G401 (cell line): ENCODE measurements around the gene SLC43A2. TPM values are rescaled to one million over a fixed set of nuclear protein-coding genes. Genes with fewer than 3 reads are reported as not detected.
"Not testable (repeated sequence)": the region's sequence is repeated elsewhere in the genome, so short reads cannot be mapped to it uniquely, and the experiment has no call there.

ENCODE experiments used
- DNase-seq: peaks from one replicate; pipeline ENCODE4 v3.0.0-alpha.2; 2015; ENCODE audit warnings: low spot score
- in situ Hi-C: cut with HindIII; loops from 2 replicates; pipeline ENCODE4 v1.10.0; 2016; ENCODE audit warnings: low sequenced_read_pairs, mixed read lengths
- total RNA-seq: library from RNA; depleted of rRNA; stranded (reverse); fragments of >200 nt; shearing (Covaris generic); gene quantifications from 2 replicates; pipeline ENCODE4 v1.2.3, GENCODE V29; 2014

Gene SLC43A2
- total RNA-seq, 1 experiment from 2014 or later, result 22.1 TPM

DNA sequence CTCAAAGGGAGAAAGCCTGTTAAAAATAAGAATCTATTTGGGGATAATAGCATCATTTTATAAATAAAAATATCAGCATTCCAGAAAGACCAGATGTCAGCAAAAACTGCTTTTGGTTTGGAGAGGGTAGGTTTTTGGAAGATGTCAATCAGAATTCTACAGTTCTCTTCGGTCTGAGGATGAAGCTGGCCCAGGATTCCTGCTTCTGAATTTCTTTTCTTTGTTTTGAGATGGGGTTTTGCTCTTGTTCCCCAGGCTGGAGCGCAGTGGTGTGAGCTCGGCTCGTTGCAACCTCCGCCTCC is 35.1 kb downstream of the SLC43A2 start:
- in situ Hi-C loops, result no loop called here
- DNase-seq, result no peak

DNA sequence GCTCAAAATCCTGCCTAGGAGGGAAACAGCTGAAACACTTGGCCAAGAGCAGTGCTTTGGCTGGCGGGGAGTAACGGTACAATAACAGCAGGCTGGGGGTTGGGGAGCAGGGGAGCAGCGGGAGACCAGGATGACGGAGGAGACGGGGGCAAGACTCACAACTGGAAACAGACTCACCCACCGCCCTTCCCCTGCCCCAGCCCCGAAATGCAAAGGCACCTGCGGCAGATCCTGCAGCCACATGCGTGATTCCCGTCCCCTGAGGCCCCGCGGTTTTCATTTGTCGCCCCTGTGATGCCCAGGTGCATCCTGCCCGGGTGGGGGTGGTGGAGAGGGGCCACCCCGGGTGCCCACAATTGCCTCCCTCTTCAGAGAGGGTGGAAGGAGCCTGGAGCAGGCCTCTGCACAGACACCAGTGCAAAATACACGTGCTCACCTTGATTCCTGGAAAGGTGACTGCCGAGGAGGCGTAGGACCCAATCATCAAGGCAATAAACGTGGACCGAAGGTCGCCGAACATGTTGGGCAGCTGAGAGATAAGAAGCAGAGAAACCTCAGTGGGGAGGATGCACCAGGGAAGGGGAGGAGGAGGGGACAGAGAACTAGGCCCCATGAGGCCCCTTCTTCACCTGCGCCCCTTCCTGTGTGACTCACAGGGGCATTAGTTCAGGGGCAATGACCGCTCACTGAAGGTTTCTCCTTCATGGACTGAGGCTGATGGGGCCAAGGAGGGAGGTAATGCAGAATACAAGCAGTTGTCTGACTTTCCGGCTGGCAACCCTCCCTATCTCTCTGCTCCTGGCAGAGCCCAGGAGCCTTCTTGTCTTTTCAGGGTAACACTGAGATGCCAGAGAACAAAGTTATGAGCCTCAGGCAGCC is 35.6 kb downstream of the SLC43A2 start:
- in situ Hi-C loops, result no loop called here
- DNase-seq, result peak; percentile 67

DNA sequence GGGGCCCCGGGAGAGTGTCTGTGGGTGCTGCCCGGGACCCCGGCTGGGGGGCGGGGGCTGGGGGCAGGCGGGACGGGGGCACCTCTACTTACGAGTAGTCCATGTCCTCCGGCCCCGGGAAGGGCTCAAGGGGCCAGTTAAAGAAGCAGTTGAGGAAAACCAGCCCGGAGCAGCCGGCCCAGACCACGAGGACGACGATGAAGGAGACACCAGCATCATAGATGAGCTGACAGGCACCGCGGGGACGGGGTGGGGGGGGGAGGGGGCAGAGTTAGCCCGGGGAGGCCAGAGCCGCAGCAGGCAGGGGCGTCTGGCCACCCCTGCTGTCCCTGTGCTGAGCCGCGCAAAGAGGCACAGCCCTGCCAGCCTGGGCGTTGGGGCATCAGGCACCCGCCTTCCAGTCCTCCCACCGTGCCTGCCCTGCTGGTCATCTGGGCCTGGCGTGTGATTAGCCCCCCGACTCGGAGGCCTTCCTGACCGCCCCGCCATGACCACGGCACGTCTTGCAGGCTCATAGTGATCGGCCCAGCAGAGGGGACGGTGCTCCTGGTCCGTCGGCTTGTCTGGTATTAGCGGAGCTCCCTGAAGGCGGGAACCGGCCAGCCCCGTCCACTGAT is 37.1 kb downstream of the SLC43A2 start:
- in situ Hi-C loops, result no loop called here
- no peak for DNase-seq

DNA sequence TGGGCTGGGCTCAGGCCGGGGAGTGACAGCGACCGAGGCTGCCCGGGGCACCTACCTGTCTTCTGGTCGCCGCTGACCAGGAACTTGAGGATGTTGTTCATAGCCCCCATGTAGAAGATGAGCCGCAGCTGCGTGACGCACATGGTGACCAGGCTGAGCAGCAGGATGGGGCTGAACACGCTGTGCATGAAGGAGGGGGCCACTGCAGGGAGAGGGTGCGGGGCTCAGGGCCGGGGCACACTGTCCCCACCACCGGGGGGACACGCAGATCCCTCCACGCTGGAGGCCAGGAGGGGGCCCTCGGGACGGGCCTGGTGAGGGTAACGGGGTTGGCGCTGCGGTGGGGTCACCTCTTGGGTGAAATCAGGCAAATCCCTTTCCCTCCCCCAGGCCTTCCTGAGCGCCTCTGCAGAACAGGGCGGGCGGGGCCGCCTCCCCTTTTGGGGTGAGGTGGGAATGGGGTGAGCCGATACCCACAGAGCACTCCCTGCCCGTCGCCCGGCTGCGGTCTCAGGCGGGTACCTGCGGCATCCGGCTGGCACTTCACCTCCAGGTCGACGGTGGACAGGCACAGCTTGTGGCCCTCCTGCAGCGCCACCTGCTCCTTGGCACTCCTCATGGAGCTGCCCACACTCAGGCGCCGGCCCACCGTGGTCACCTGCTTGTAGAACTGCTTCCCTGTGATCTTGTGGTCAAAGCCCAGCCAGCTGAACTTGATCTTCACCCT is 37.7 kb downstream of the SLC43A2 start:
- in situ Hi-C loops, result no loop called here
- DNase-seq, result peak; percentile 73

DNA sequence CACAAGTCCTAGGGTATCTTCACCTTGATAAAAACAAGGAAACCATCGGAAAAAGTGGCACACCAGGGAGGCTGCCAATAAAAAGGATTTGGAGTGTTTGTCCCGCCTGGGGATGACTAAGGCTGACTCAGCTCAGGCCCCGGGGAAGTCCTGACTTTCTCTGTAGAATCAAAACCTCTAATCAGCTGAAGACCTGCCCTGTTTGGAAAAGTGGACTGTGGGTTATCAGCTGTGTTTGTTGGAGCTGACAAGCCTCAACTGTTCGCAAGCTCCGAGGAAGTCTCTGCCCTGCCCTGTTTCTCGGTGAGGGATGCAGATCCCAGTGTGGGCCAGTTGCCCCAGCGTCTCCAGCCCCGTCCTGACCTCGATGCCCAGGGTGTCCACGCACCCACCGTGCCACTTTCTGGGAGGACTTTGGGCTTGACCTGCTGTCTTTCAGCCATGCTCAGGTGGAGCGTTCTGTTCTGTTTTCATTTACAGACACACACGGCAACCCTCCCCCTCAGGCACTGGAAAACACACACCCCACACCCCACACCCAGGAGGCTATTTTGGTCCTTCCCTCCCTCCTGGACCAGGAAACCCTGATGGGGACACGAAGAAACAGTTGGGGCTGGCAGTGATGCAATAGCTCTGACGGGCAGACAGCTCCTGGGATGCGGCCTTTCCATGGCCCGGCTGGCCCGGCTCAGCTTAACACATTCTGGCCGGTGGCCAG is 38.4 kb downstream of the SLC43A2 start:
- peak; percentile 91 for DNase-seq
- in situ Hi-C loops, result no loop called here

DNA sequence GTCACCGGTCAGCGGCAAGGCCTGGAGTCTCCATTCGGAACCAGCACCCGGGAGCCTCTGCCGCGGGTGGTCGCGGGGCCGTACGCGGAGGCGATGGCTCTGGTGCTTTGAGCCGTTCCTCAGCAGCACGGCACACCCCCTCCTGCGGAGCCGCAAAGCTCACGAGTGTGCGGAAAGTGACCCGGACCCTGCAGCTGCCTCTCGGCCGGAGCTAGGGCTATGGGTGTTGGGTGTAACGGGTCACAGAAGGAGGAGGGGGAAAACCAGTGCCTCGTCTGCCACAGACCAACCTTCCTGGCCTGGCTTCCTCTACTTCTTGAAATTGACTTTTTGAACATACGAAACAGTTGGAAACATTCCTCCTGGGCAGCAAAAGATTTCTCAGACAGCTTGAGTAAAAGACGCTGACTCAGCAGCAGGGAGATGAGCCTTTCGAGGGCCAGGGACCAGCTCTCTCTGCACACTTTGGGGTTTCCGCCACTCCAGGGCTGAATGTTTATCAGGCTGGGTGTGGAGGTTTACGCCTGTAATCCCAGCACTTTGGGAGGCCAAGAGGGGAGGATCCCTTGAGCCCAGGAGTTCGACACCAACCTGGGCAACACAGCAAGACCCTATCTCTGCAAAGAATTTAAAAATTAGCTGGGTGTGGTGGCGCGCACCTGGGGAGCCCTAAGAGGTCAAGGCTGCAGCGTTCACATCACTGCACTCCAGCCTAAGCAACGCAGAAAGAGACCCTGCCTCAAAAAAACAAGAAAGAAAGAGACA is 39.6 kb downstream of the SLC43A2 start:
- in situ Hi-C loops, result no loop called here
- DNase-seq, result no peak

DNA sequence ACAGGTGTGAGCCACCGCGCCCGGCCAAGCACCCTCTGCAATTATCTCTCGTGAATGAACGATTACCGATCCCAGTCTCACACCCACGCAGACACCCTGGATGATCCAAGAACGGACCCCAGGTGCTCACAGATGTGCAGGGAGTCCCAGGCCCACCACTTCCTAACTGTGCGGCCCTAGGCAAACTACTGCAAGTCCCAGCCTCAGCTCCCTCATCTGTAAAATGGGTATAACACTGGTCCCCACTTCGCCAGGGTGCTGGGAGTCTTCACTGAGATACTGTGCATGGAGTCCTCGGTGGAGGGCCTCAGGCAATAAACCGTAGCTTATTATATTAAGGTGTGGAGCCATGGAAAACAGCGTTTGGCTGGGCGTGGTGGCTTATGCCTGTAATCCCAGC is 44.5 kb downstream of the SLC43A2 start:
- DNase-seq, result no peak
- in situ Hi-C loops, result no loop called here

DNA sequence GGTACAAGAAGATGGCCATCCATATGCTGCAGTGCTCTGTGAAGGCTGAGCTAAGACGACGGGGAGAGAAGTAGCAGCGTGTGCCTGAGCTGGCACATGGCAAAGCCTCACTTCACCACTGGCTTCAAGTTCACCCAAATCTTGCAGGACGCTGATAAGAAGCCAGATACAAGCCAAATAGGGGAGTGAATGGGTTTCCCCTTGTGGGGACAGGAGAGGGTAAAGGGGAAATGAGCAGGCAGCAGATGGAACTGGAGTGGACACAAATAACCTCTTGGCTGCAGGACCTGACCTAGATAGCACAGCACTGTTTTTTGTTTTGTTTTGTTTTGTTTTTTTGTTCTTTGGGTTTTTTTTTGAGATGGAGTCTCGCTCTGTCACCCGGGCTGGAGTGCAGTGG is 45.1 kb downstream of the SLC43A2 start:
- in situ Hi-C loops, result no loop called here

DNA sequence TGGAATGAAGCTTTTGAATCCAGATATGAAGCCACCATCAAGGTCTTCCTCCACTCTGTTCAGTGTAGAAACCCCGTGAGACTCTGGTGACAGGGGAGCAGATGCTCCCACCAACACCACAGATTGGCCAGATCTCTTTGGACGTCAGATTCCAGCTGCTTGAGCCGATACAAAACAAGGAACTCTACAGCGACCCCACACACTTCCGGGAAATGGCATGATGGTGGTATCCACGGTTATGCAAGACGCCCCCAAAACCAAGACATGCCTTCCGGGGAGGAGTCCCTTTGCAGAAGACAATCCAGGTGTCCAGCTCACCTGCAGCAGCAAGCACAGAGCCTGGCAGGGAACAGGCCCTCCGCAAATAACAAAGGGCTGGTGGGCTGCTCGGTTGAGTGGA is 46.3 kb downstream of the SLC43A2 start:
- no peak for DNase-seq
- in situ Hi-C loops, result no loop called here

More for the DNA sequence above, 45.1 kb downstream of the SLC43A2 start:
- peak; percentile 82 for DNase-seq

DNA sequence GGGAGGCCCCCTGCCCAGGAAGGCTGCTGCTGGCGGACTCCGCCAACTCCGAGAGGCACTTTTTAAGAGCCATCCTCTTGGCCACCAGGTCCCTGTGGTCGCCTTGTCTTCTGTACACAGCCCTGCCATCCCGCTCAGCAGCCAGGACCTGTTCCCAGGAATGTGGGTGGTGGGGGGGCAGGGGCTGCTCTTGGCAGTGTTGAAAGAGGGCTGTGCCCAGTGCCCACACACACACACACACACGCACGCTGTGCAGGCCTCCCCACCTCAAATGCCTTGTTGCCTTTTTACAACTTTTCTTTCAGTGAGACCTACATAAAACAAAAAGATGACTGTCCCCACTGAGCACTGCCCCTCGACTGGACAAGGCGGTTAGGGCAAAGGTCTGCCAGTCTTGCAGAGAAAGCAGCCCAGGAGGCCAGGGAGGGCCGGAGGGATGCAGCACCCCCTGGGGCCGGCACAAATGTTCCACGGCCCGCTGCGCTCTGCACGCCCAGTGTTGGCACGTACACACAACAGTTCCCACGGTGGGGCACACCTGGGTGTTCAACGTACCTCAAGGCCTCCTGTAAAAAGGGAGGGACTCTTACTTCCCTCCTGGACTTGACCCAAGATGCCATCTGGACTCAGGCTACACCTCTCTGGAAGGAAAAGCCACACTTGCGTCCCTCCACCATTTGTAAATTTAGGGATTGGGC is 47.5 kb downstream of the SLC43A2 start:
- DNase-seq, result peak; percentile 86
- in situ Hi-C loops, result no loop called here

DNA sequence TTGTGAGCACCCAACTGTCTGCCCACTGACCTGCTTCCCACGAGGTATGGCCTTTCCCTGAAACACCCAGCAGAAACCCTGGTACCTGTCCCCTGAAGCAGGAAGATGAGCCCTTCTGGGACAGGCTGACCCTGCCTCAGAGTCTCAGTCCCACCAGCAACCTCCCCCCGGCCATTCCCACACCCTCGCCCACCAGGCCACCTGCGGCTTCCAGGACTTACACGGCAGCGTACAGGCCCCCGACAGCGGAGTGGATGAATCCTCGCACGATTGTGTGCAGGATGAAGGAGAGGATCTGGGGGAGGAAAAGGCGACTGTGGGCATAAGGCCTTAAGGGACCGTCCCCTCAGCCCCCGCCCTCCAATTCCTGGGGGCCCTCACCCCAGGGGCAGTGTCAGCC is 50.6 kb downstream of the SLC43A2 start:
- in situ Hi-C loops, result no loop called here
- DNase-seq, result no peak

DNA sequence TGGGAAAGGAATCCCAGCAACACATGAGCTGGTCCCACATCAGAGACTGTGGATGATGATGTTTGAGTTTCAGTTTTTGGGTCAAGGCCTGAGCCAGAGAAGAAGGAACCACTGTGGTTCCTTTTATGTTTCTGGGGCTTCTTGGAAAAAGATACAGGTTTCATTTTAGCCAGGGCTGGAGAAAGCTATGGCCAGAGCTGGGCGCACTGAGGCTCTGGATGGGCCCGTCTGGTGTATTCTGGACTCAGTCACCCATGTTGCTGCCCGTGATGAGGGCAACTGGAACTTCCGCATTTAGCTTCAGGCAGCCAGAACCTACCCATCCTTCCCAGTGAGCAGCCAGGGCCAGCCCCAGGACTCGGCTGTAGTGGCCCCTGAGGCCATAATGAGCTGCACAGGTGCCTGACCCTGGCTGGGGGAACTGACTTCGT is 51.0 kb downstream of the SLC43A2 start:
- no peak for DNase-seq
- in situ Hi-C loops, result no loop called here

DNA sequence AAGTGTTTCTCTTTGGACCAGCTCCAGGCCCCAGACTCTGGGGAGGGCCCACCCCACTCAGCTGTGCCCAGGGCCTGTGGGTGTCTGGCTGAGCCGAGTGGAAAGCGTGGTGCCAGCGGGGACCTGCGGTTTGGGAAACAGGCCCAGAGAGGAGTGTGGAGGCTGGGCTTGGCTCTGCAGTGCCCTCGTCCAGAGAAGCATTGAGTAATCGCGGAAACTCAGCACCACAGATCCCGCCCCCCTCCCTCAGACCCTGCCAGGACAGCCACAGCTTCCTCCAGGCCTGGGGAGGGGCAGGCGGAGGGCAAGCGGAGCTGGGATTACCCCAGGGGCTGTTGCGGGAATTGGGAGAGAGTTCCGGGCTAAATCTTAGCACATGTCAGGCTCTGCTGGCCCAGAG is 51.5 kb downstream of the SLC43A2 start:
- in situ Hi-C loops, result no loop called here
- no peak for DNase-seq

DNA sequence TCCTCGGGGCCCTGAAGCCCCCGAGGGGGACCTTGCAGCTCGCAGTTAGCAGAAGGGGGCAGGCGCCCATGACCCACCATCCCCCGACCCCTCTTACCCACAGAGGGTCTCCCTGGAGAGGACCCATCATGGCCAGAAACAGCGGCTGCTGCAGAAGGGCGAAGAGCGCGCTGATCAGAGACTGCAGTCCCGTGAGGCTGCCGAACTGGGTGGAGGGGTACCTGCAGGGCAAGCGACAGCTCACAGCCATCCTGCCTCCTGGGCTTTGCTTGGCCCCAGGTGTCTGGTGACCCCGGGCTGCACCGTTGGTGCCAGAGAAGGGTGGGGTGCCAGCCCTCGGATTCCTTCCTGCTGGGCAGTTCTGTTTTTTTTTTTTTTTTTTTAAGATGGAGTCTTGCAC is 52.1 kb downstream of the SLC43A2 start:
- in situ Hi-C loops, result no loop called here

DNA sequence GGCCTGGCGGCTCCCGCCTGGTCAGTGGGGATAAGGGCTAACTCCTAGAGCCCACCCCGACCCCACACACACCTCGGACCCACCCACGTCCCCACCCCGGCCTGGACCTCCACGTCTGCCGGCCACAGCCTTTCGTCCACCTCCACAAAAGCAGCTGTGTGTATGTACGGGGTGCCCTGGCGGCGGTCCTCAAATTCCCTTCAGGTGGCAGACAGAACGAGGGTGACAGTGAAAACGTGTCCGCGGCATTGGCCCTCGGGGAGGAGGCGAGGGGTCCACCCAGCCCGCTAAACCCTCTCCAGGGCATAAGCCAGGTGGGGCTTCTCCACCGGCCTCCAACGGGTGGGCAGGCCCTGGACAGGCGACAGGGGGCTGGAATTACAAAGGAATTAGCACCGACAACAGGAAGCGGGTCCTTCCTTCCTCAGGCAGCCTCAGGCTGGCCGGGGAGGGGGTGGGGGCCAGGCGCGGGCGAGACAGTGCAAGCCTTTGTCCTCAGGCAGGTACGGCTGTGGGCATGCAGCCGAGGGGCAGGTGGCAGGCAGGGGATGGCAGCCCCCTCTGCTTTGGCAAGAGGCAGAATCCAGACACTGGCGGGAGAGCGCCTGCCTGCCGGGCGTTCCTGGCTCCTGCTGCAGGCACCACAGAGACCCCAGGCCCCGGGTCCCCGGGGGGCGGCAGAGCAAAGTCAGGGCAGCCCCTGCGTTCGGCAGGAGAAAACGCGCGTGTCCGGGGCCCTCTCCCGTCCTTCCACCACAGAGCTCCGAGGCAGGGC is 53.8 kb downstream of the SLC43A2 start:
- no peak for DNase-seq
- in situ Hi-C loops, result no loop called here

More for the DNA sequence above, 52.1 kb downstream of the SLC43A2 start:
- no peak for DNase-seq

DNA sequence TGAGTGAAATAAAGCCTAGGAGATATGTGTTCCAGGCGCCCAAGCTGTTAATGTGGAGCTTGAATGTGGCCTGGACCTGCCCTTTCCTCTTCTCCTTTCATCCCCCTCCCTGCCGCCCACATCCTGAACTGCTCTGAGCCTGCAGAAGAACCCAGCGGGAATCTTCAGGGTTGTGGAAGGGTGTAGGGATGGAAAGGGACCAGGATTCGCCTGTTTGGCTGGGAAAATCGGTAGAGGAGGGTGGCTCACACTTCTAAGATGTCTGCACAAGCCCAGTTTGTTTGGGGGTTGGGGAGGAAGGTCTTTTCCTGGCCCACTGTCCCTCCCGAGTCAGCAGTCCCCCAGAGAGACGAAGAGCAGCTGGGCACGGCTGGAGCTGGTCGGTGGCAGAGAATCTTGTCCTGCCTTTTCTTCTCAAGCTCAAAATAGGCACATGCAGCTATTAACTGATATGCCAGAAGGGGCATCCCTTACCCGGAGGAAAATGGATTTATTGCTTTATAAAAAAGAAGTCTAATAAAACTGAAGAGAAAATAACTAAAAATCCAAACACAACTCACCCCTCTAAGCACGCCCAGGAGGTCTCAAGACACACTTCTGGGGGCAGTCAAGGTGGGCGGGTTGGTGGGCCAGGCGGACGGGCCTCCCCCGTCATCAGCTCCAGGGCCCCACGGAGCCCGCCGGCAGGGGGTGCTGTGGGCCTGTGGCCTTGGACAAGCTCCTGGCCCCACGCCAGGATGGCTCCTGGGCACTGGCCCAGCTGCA is 54.5 kb downstream of the SLC43A2 start:
- peak; percentile 77 for DNase-seq
- in situ Hi-C loops, result no loop called here

DNA sequence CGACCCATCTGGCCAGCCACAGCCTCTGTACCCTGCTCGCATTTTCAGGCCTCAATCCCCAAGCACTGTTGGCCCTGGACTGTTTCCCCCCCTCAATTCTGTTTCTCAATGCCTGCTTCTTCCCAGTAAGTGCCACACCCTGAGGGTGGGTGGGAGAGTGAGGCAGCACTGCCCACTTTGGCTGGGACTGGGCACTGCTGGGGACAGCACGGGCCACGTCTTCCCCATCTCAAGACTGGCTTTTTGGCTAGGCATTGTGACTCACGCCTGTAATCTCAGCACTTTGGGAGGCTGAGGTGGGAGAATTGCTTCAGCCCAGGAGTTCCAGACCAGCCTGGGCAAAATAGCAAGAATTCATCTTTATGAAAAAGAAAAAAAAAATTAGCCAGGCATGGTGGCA is 56.0 kb downstream of the SLC43A2 start:
- DNase-seq, in situ Hi-C loops: not testable (repeated sequence)
